Measurements from ENCODE around the gene CCDC142.

The CCDC142 gene

DNA sequence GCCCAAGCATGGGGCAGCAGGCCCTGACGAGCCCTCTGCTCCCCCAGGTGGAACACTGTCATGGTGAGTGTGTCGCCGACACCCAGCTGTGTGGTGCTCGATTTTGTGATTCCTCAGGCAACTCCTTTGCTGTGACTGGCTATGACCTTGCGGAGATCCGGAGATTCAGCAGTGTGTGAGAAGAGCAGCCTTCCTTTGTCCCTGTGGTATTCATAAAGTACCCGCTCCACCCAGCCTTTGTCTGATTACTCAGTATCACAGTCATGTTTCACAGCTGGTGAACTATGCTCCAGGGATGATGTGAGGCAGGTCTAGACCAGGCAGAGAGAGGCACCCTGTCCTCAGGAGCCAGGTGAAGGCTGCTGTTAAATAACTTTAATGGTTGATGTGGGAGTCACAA, 57.3 kb downstream of the CCDC142 start:
- DNase-seq (ENCODE audit: low read depth in 2 of 3, low spot score in 1 of 3): no peak

DNA sequence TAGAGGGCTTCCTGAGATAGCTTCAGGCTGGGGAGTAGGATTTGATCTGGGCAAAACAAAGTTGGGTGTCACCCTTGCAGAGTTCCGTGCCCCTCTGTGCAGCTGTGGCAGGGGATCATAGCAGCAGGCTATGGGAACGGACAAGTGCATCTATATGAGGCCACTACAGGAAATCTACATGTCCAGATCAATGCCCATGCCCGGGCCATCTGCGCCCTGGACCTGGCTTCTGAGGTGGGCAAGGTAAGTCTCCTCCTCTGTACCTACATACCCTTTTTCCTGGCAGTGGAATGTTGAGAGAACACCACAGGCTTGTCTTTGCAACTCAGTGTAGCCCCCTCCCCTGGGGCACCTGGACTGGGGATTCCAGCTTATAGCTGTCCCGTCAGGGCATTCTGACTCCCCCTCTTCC, 57.8 kb downstream of the CCDC142 start:
- no peak for DNase-seq (ENCODE audit: low read depth in 2 of 3, low spot score in 1 of 3)

DNA sequence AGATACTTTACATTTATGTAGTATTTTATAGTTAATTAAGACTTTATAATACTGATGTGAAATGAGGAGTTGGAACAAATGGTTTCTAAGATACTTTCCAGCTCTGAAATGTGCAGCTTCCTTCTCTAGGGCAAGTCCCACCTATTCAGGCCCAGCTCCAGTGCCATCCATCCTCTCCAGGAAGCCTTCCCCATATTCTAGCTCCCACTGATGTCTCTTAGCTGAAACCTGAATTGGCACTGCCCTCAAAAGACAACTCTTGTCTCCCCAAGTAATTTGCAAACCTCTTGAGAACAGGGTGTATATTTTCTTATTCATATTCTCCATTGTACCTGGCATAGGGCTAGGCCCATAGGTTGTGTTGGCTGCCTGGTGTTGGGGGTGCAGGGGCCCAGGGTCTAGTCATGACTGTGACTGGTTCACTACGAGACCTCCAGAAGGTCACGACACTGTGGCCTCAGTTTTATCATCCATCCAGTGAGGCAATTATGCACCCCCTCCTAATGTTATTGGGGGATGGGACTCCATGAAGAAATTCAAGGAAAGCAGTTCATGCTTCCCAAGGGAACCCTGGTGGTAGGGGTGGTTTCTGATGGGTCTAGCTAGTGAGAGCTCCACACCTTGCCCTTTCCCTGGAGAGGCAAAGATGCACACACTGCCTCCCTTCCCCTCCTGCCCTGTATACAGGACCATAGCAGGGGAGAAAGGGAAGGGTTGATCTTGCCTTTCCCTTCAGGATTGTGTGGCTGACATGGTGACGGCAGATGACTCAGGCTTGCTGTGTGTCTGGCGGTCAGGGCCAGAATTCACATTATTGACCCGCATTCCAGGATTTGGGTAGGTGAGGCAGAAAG, 58.4 kb downstream of the CCDC142 start:
- DNase-seq (ENCODE audit: low read depth in 2 of 3, low spot score in 1 of 3): no peak
